DMS 273 (cell line): ENCODE measurements around the gene CIRBP.
"Not testable (repeated sequence)": the region's sequence is repeated elsewhere in the genome, so short reads cannot be mapped to it uniquely, and the experiment has no call there.

ENCODE experiments used
- DNase-seq: peaks from one replicate; lab custom pipeline; 2025; ENCODE audit not compliant: unreplicated experiment; lab: John Stamatoyannopoulos, UW

The CIRBP gene

DNA sequence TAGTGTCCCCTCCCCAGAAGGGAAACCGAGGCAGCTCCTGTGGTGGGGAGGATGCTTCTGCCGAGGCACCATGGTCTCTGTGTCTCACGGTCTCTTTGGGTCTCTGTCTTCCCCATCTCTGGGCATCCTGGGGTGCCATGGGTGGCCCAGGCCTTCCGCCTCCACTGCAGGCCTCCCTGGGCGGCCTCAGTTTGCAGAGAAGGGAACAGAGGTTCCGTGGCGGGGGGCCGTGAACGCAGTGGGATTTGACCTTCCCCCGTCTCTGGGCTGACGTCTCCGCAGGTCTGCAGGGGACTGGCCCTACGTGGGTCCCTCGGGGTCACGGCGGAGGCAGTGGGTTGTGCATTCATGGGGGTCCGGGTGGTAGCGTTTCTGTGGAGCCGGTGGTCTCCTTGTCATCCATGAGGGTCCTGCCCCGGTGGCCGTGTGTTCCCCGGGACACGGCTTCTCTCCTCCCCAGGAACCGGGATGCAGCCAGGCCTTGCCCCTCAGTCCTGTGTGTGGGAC, 21.1 kb downstream of the CIRBP start:
- no peak for DNase-seq

DNA sequence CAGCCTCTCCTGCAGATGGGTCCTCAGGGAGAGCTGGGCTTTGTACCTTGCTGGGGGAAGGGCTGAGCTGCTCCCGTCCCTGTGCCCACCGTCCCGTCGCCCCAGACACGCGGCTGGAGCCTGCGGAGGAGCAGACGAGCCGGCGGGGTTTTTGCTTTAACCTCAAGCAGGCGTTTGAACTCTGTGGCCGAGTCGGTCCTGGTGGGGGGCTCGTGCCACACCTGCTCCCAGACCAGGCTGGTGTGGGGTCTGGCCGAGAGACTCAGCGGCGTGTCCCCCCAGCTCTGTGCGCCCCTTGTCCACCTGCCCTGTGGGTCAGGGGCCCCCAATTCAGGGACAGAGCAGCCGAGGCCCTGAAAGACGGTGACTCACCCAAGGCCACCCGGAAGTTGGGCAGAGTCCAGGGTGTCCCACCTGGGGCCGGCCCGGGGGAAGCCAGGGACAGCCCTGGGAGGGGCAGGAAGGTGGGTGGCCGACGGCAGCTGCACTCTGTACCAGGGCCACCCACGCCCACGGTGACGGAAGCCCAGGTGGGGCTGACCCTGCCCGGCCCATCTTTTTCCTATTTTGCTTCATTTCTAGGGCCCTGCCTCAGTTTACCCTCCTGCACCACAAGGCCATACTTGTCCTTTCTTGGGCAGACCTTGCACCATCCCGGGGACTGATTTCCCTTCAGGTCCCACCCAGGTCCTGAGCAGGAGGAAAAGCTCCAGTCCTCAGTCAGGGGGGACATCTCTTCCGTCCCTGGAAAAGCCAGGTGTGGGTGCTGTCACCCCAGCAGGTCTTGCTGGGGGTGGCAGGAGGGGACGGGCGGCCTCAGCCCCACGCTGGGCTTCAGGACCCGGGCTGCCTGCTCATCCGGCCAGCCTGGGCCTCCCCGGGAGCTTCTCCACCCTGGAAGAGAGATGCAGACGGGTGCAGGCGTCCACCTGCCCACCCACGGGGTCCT, 21.8 kb downstream of the CIRBP start:
- no peak for DNase-seq

DNA sequence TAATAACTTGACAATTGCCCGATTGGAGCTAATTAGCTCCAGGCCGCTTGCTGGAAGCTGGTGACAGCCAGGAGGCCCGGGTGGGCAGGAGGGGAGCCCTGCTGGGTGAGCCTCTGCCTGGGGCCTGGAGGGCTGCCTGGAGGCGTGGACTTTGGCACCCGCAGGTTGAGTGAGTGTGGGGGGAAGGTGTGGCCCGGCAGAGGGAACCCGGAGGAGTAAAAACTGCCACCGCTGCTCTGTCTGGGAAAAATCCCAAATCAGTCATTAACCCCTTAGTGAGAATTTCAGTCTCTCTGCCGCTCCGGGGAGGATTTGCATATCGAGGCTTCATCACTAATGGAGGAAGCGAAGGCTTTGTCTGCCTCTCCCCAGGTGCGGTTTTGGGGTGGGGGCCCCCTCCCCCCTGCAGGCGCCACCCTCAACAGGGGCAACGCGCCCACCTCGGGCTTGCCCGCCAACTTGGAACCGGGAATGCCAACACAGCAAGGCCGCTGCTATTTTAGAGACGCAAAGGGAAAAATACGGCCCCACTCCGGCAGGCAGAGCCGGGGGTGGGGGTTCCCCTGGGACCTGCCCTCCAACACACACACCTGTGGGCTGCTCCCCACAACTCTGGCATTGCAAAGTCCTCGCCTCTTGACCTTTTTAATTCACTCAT, 22.8 kb downstream of the CIRBP start:
- peak; percentile 58 for DNase-seq

DNA sequence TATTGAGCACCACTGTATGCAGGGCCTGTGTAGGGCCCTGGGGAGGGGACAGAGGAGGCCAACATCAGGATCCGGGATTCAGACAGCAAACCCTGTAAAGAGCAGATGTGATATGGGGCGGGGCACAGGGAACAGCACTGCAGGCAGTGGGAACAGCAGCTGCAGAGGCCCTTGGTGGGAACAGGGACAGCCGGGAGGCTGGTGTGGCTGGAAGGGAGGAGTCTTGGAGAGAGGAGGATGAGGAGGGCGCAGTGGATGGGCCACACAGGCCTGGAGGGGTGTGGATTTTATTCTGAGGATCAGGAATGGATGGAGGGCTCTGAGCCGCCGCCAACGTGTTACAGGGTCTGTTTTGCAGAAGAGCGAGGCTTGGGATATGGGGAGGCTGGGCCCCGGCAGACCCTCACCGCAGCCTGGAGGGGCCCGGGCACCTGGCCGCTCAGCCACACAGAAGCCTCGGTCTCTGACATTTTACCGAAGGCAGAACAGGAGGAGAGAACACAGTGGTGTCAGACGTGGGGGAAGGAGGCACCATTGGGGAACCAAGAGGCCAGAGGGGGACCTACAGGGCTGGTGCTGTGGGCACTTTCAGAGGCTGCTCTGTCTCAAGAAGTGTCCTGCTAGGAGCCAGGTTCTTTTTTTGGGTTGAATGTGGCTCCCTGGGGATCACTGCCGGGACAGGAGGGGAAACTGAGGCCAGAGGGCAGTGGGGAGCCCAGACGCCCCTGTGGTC, 23.5 kb downstream of the CIRBP start:
- DNase-seq = no peak

DNA sequence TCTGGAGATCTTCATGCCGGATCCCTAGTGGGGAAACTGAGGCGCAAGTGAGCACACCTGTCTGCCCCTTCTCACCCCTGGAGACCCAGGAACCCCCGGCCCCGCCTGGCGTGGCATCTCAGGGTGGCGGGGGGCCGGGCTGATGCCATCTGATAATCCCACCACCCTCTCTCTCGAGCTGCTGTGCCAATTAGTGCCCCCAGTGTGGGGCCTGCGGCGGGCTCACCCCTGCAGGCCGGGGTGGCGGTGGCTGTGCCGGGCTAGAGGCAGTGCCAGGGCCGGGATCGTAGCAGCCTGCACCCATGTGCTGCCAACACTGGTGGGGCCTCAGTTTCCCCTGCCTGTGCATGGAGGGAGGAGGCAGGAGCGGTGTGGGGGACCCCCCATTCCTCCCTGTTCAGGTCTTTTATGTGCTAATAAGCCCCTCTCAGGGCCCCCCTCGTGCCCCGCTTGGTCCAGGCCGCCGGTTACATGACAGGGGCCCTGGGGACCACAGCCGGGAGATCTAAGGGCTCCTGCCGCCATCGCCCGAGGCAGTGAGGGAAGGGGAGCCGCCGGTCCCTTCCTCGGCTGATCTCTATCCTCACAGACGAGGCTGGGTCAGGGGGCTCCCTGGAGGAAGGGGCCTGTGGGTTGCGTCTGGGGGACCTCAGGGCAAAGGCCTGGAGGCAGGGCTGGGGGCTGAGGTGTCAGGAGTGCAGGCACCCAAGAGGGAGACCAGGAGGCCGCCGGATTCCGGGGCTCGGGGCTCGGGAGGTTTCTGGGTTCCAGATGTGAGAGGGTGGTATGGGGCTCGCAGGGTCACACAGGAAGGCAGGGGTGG, 24.9 kb downstream of the CIRBP start:
- DNase-seq = no peak

DNA sequence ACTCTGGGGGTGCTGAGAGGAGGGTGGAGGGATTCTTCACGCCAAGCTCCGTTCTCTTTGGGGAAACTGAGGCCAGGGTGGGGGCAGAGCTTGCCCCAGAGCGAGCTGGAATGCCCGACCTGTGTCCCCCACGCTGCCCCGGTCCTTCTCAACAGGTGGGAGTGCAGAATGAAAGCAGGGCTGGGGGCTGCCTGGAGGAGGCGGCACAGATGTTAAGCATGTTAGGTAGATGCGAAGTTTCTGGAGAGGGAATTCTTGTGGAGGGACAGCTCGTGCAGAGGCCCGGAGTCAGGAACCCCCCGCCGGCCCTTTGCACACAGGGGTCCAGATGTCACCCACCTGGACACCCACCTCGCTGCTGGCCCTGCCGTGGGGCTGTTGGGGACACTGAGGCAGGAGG, 25.6 kb downstream of the CIRBP start:
- no peak for DNase-seq

DNA sequence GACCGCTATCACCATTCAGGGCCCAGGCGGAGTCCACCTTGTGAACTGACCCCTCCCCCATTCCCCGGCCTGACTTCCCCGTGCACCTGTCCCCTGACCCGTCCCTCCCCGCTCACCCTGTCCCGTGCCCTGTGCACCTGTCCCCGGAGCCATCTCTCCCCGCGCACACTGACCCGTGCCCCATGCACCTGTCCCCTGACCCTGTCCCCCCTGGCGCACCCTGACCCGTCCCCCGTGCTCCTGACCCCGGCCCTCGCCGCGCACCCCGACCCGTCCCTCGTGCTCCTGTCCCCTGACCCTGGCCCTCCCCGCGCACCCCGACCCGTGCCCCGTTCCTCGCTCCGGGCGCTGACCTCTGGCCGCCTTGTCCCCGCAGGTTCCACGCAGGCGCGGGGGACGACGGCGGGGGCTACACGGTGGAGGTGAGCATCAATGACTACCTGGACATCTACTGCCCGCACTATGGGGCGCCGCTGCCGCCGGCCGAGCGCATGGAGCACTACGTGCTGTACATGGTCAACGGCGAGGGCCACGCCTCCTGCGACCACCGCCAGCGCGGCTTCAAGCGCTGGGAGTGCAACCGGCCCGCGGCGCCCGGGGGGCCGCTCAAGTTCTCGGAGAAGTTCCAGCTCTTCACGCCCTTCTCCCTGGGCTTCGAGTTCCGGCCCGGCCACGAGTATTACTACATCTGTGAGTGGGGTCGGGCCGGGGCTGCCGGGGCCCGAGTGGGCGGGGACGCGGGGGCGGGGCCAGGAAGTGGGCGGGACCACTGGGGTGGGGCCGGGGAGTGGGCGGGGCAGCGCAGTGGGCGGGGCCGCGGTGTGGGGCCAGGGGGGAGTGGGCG, 26.3 kb downstream of the CIRBP start:
- no peak for DNase-seq

DNA sequence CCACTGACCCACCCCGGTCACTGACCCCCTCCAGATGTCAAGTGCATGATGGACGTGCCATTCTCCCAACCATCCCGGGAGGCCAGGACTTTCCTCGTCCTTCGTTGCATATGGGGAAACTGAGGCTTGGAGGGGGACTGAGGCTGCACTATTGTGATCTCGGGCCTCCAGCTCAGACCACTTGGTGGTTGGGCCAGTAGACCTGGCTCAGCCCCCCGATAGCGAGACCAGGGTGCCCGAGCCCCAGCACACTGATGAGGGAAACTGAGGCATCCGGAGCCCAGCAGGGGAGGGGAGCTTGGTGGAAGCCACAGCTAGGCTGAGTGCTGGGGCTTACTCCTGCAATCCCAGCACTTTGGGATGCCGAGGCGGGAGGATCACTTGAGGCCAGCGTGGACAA, 26.9 kb downstream of the CIRBP start:
- no peak for DNase-seq

DNA sequence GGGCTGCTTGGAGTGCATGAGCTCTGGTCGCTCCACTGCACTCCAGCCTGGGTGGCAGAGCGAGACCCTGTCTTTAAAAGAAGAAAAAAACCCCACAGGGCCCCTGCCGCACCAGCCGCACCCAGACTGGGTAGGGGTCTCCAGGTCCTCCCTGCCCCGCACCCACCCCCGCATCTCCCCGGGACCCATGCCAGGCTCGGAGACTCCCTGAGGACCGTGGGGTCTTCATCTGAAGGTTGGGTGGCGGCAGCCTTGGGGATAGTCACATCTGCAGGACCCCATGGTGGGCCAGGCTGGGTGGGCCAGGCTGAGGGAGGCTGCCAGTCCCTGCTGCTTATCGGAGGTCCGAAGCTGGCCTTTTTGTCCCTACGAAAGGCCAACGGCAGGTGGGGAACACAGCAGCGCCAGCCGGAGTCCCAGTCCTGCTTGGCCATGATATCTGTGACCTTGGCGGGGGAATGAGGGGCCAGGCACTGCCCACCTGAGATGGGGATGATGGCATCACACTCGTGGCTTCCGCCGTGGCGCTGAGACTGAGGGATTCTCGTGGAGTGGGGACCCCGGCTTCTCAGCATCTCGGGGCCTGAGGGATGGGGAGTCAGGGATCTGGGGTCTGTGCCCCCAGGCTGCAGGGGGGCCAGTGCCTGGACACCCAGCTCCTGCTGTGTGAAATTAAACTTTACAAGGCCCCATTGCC, 27.6 kb downstream of the CIRBP start:
- no peak for DNase-seq

DNA sequence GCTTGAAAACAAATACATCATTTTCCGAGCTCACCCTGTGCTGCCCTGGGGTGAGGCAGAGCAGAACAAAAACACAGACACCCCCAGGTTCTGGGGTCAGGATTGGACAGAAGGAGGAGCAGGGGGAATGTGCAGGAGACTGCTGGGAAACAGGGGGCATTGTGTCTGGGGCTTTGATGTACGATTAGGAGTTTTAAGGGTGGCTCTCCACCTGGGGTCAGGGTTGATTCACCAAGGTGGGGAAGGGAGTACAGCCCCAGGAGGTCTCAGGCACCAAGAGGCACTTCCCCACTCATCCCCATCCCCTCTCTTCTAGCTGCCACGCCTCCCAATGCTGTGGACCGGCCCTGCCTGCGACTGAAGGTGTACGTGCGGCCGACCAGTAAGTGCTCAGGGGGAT, 29.1 kb downstream of the CIRBP start:
- DNase-seq = no peak

DNA sequence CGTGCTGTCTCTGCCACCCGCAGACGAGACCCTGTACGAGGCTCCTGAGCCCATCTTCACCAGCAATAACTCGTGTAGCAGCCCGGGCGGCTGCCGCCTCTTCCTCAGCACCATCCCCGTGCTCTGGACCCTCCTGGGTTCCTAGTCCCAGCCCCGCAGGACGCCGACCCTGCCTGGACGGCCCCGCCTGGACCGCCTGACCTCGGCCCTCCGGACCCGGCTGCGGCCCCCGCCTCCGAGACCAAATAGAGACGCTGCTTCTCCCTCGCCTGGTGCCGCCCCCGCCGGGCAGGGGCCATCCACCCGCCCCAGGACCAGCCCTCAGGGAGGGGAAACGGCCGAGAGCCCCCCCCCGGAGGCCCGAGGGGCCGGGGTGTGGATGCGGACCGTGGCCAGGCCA, 30.7 kb downstream of the CIRBP start:
- DNase-seq = no peak

DNA sequence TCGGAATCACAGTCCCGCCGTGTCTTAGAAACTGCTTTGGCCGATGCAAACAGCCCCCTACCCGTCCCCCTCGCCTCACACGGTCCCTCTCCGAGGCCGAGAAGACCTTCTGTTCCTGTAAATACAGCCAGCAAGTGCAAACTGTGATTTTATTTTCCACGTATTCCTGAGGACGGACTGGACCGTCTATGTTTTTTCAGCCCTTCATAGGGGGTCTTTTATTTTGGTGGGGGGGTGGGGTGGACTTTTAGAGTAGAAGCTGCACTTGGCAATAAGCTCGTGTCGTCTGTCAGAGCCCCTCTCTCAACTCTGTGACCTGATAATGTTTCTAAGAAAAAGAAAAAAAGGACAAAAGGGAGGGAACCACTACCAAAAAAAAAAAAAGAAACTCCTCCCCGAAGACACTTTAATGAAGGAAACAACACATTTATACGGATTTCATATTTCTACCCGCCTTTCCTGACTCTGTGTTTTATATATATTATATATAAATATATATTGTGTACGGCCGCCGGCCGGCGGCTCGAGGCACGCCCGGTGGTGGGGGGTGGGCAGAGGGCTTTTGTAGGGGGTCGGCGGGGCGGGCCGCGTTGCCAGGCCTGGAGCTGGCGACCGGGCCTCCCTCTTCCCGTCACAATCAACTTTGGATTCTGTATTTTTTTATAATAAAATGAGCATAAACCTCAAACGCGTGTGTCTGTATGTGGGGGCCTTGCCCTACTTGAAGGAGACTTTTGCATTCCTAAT, 31.8 kb downstream of the CIRBP start:
- DNase-seq = no peak

DNA sequence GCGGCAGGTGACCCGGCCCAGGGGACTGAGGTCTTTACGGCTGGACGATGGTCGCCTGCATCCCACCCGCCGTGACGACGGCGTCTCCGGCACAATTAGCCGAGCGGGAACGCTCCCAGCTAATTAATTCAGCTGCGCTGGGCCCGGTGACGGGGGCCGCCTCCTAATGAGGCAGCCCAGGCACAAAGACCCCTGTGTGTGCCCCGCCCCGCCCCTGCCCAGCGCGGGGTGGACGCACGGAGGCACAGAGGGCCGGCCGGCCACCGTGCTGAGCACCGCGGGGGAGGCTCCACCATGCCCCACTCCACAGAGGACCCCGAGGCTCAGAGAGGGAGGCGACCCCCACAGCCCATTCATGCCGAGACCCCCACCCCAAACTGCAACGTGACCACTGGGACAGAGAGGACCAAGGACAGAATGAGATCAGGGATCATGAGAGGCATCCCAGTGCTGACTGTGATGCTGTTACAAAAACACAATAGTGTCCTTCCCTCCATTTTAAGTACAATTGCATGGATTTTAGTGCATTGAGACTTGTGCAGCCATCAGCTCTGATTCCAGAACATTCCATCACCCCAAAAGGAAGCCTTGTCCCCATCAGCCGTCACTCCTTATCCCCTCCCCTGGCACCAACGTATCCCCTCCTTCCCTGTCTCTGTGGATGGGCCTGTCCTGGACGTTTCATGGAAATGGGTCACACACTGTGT, 33.6 kb downstream of the CIRBP start:
- DNase-seq = no peak

DNA sequence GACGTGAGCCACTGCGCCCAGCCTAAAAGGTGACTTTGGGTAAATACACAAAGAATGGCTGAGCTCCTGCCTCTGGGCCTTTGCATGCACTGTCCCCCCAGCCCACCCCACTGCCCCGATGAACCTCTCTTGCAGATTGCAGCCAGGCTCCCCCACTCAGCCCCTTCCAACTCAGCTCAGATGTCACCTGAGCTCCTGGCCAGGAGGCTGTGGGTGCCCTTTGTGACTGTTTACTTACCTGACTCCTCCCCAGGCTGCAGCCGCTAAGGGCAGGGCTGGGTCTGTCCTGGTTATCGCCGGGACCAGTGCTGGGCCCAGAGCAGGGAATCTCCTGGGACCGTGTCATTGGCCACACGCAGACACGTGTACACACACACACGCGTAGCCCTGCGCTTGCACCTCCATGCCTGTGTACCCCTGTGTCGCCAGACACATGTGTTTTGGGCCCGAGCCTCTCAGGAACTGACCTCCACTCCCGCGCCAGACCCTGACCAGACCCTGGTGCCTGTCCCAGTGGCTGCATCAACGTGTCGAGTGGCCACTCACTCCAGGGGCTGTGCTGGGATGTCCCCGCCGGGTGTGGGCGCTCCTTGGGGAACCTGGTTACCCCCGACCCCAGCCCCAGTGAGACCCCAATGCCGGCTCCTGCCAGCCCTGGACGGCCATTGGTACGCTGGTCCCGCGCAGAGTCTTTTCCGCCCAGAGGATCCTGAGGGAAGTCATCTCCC, 35.2 kb downstream of the CIRBP start:
- DNase-seq = no peak

DNA sequence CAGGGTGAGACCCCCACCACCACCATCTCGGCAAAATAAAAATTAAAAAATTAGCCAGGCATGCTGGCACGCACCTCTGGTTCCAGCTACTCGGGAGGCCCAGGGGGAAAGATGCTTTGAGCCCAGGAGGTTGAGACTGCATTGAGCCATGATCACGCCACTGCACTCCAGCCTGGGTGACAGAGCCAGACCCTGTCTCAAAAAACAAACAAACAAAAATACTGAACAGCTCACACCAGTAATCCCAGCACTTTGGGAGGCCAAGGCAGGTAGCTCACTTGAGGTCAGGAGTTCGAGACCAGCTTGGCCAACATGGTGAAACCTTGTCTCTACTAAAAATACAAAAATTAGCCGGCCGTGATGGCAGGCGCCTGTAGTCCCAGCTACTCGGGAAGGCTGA, 36.2 kb downstream of the CIRBP start:
- not testable (repeated sequence) for DNase-seq

DNA sequence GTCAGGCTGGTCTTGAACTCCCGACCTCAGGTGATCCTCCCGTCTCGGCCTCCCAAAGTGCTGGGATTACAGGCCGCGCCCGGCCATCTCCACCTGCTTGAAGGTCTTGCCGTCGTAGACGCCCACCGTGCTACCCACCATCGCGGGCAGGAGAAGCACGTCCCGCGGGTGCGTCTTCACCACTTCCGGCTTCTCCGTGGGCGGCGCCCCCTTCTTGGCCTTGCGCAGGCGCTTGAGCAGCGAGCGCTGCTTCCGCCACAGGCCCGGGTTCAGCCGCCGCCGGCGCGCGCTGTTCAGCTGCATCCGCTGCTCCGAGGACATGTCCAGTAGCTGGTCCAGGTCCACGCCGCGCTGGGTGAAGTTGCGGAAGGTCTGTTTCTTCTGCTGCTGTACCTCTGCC, 38.2 kb downstream of the CIRBP start:
- DNase-seq = no peak

DNA sequence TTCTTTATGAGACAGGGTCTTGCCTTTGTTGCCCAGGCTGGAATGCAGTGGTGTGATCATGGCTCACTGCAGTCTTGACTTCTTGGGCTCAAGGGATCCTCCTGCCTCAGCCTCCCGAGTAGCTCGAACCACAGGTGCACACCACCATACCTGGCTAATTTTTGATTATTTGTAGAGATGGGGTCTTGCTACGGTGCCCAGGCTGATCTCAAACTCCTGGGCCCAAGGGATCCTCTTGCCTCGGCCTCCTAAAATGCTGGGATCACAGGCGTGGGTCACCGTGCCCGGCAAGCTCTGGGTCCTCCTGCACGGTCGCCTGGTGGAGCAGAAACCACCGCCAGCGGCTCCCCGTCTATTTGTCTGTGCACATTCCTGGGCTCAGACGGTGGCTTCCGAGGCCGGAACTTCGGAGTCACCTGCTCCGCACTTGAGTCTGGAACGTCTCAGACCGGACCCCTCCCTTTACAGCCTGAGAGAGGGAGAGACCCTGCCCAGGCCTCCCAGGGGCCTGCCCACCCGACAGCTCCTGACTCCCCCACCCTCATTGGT, 38.7 kb downstream of the CIRBP start:
- no peak for DNase-seq
